WTC11 (cell line): ENCODE measurements around the gene CPEB4. TPM values are rescaled to one million over a fixed set of nuclear protein-coding genes. Genes with fewer than 3 reads are reported as not detected.

Experiments used
- ATAC-seq: fragments of 200-7000 bp; cut with Tn5 transposase; 2 replicates; pipeline ENCODE4 v1.10.0; 2021; ENCODE audit warnings: mild to moderate bottlenecking, moderate library complexity
- CTCF ChIA-PET: fragments of 300-600 bp; sonication (Branson Sonifier 250); formaldehyde crosslinking; loops from one replicate; lab custom pipeline; 2021; ENCODE audit warnings: antibody characterized with exemption; lab: Charles Lee
- POLR2A ChIA-PET: fragments of 350-600 bp; sonication (Branson Sonifier 250); formaldehyde crosslinking; loops from one replicate; lab custom pipeline; 2021; ENCODE audit warnings: antibody characterized with exemption; lab: Charles Lee
- DNase-seq: peaks from one replicate; pipeline ENCODE4 v3.0.0; 2021; ENCODE audit warnings: low spot score
- H3K27ac Mint-ChIP-seq: 2 replicates; pipeline ENCODE4 v1.8.0; 2021; ENCODE audit warnings: mixed read lengths
- H3K27me3 Mint-ChIP-seq: 2 replicates; pipeline ENCODE4 v1.8.0; 2021; ENCODE audit warnings: low read depth, mild to moderate bottlenecking, moderate library complexity, mixed read lengths
- H3K36me3 Mint-ChIP-seq: 2 replicates; pipeline ENCODE4 v1.8.0; 2021; ENCODE audit warnings: mixed read lengths
- H3K4me1 Mint-ChIP-seq: 2 replicates; pipeline ENCODE4 v1.8.0; 2022; ENCODE audit warnings: mixed read lengths
- H3K4me3 Mint-ChIP-seq: 2 replicates; pipeline ENCODE4 v1.8.0; 2021; ENCODE audit warnings: mild to moderate bottlenecking, moderate library complexity, mixed read lengths
- H3K9me3 Mint-ChIP-seq: 2 replicates; pipeline ENCODE4 v1.8.0; 2021; ENCODE audit warnings: mixed read lengths
- ATF1 ChIP-seq: sonication (generic); formaldehyde crosslinking; IDR thresholded peaks from 2 replicates; pipeline ENCODE4 v1.8.1; 2023; ENCODE audit warnings: mild to moderate bottlenecking, moderate library complexity, missing genetic modification reagents
- ELF4 ChIP-seq: sonication (generic); formaldehyde crosslinking; IDR thresholded peaks from 2 replicates; pipeline ENCODE4 v1.8.1; 2022; ENCODE audit warnings: low read depth, mild to moderate bottlenecking, moderate library complexity, missing genetic modification reagents
- EMX1 ChIP-seq: fragments of 250-450 bp; sonication (Bioruptor Pico); IDR thresholded peaks from 2 replicates; pipeline ENCODE4 v1.8.0; 2021; ENCODE audit warnings: mild to moderate bottlenecking
- ESRRA ChIP-seq: sonication (generic); formaldehyde crosslinking; IDR thresholded peaks from 2 replicates; pipeline ENCODE4 v1.8.1; 2022; ENCODE audit warnings: mild to moderate bottlenecking, missing genetic modification reagents, borderline replicate concordance
- GRHL2 ChIP-seq: fragments of 250-450 bp; sonication (Bioruptor Pico); IDR thresholded peaks from 2 replicates; pipeline ENCODE4 v1.8.0; 2022; ENCODE audit warnings: mild to moderate bottlenecking, moderate library complexity; ENCODE audit not compliant: insufficient replicate concordance, severe bottlenecking
- HMGA2 ChIP-seq: fragments of 250-450 bp; sonication (Bioruptor Pico); IDR thresholded peaks from 2 replicates; pipeline ENCODE4 v1.4.0; 2021; ENCODE audit warnings: mild to moderate bottlenecking, moderate library complexity
- JUN ChIP-seq: sonication (generic); formaldehyde crosslinking; IDR thresholded peaks from 2 replicates; pipeline ENCODE4 v1.8.0; 2023; ENCODE audit warnings: mild to moderate bottlenecking, missing genetic modification reagents
- NFE2L1 ChIP-seq: sonication (generic); formaldehyde crosslinking; IDR thresholded peaks from 2 replicates; pipeline ENCODE4 v1.8.1; 2023; ENCODE audit warnings: missing genetic modification reagents
- NR1H2 ChIP-seq: sonication (generic); formaldehyde crosslinking; IDR thresholded peaks from 2 replicates; pipeline ENCODE4 v1.9.0; 2021; ENCODE audit warnings: mild to moderate bottlenecking, moderate library complexity, missing genetic modification reagents
- OVOL2 ChIP-seq: fragments of 250-450 bp; sonication (Bioruptor Pico); IDR thresholded peaks from 2 replicates; pipeline ENCODE4 v1.9.0; 2021; ENCODE audit warnings: mild to moderate bottlenecking, borderline replicate concordance
- RORB ChIP-seq: fragments of 250-450 bp; sonication (Bioruptor Pico); IDR thresholded peaks from 2 replicates; pipeline ENCODE4 v1.9.0; 2021; ENCODE audit warnings: mild to moderate bottlenecking
- SP1 ChIP-seq: sonication (generic); formaldehyde crosslinking; conservative IDR thresholded peaks from 2 replicates; pipeline ENCODE4 v1.8.1; 2022; ENCODE audit warnings: missing genetic modification reagents
- TEAD4 ChIP-seq: sonication (generic); formaldehyde crosslinking; IDR thresholded peaks from 2 replicates; pipeline ENCODE4 v1.8.0; 2022; ENCODE audit warnings: mild to moderate bottlenecking, missing genetic modification reagents
- ZBTB21 ChIP-seq: sonication (generic); formaldehyde crosslinking; IDR thresholded peaks from 2 replicates; pipeline ENCODE4 v1.8.1; 2023; ENCODE audit warnings: mild to moderate bottlenecking, missing genetic modification reagents, borderline replicate concordance
- ZNF219 ChIP-seq: sonication (generic); formaldehyde crosslinking; IDR thresholded peaks from 2 replicates; pipeline ENCODE4 v1.8.0; 2023; ENCODE audit warnings: missing genetic modification reagents, mild to moderate bottlenecking, borderline replicate concordance
- total RNA-seq: library from RNA; stranded (reverse); gene quantifications from 3 replicates; pipeline ENCODE4 v1.2.3, GENCODE V29; 2021
- TF ChIP-seq, protein P1 (sequence below): sonication (generic); formaldehyde crosslinking; IDR thresholded peaks from 2 replicates; pipeline ENCODE4 v1.8.1; 2022; ENCODE audit warnings: low read depth, missing genetic modification reagents, borderline replicate concordance
- TF ChIP-seq, protein P2 (sequence below): sonication (generic); formaldehyde crosslinking; IDR thresholded peaks from 2 replicates; pipeline ENCODE4 v1.8.0; 2023; ENCODE audit warnings: missing genetic modification reagents
- TF ChIP-seq, protein P3 (sequence below): sonication (generic); formaldehyde crosslinking; IDR thresholded peaks from 2 replicates; pipeline ENCODE4 v1.8.0; 2022; ENCODE audit warnings: mild to moderate bottlenecking, missing genetic modification reagents
- TF ChIP-seq, protein P4 (sequence below): sonication (generic); formaldehyde crosslinking; IDR thresholded peaks from 2 replicates; pipeline ENCODE4 v1.8.1; 2022; ENCODE audit warnings: mild to moderate bottlenecking, moderate library complexity, missing genetic modification reagents
- TF ChIP-seq, protein P5 (sequence below): fragments of 200-600 bp; IDR thresholded peaks from 2 replicates; pipeline ENCODE4 v1.8.0; 2022; ENCODE audit warnings: antibody characterized with exemption
- TF ChIP-seq, protein P6 (sequence below): sonication (generic); formaldehyde crosslinking; IDR thresholded peaks from 2 replicates; pipeline ENCODE4 v1.8.0; 2022; ENCODE audit warnings: mild to moderate bottlenecking, missing genetic modification reagents

Gene CPEB4
- total RNA-seq, 1 experiment from 2014 or later, result 12.7 TPM

DNA sequence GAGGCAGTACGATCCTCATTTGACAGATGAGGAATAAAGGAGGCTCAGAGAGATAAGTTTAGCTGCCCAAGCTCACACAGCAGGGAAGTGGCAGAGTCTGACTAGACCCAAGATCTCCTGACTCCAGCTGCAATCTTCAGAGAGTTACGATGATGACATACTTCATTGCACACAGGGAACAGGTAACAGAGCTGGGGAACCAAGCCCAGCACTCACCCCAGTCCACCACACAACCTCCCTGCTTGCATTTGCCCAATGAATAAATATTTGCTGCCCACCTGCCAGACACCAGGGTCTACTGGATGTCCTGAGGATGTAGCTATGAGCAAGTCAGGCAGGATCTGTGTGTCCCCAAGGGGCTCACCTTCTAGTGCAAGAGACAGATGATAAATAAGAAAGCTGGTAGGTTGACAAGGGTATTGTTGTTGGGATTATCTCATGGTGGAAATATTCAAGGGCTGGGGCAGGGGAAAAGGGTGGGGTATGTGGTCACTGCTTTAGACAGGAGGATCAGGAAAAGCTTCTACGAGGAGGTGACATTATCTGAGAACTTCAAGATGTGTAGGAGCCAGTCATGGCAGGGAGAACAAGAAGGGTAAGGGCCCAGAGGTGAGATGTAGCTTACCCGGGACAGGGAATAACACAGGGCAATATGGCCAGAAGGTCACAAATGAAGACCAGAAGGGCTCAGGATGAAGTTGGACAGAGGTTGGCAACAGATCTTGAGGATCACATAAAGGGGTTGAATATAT lies 28.6 kb upstream of the CPEB4 start:
- DNase-seq, result no peak
- Mint-ChIP-seq H3K27me3 (no peaks in the 10 kb centered on the region), H3K36me3 (no peaks in the 10 kb centered on the region), H3K4me3 (no peak overlapping the region), H3K27ac (no peak overlapping the region), H3K4me1 (peaks cover 14% of the 10 kb centered on the region), H3K9me3 (no peaks in the 10 kb centered on the region)
- POLR2A ChIA-PET, result no interaction called here
- CTCF ChIA-PET, result interaction anchor here (0.5 to 1.1 kb wide), 3 partner anchors 21 to 278 kb away, joined by 3 to 4 read pairs (median 3); no protein-coding TSS in a partner anchor
- no peak for TF ChIP-seq RORB (CRISPR knock-in tag)
- TF ChIP-seq SP1 (CRISPR knock-in tag), result no peak
- TF ChIP-seq EMX1 (CRISPR knock-in tag), result no peak
- TF ChIP-seq OVOL2 (CRISPR knock-in tag), result no peak
- TF ChIP-seq, protein P1, sequence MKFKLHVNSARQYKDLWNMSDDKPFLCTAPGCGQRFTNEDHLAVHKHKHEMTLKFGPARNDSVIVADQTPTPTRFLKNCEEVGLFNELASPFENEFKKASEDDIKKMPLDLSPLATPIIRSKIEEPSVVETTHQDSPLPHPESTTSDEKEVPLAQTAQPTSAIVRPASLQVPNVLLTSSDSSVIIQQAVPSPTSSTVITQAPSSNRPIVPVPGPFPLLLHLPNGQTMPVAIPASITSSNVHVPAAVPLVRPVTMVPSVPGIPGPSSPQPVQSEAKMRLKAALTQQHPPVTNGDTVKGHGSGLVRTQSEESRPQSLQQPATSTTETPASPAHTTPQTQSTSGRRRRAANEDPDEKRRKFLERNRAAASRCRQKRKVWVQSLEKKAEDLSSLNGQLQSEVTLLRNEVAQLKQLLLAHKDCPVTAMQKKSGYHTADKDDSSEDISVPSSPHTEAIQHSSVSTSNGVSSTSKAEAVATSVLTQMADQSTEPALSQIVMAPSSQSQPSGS, result no peak
- TF ChIP-seq NFE2L1 (CRISPR knock-in tag), result no peak
- TF ChIP-seq ZBTB21 (CRISPR knock-in tag), result no peak
- TF ChIP-seq ELF4 (CRISPR knock-in tag), result no peak
- ATAC-seq, result no peak

DNA sequence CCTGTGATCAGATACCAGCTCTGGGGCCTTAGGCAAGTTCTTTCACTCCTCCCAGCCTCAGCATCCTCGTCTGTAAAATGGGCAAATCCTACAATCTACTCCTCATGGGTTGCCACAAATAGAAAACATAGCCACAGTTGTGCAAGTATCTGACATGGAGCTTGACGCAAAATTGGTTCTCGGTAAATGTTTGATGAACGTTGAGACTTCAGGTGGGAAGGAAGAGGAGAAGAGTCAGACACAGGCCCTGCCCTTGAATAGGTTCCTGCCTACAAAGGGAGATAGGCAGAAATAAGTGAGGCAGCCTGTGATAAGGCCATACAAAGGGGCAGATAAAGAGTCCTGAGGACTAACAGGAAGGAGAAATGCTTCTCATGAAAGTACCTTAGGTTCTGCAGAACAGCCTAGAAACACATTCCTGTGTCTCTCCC lies 26.1 kb upstream of the CPEB4 start:
- Mint-ChIP-seq H3K27me3 (no peaks in the 10 kb centered on the region), H3K4me1 (peaks cover 17% of the 10 kb centered on the region), H3K27ac (no peak overlapping the region), H3K9me3 (peaks cover under 1% of the 10 kb centered on the region)
- CTCF ChIA-PET, result no interaction called here
- TF ChIP-seq, protein P2, sequence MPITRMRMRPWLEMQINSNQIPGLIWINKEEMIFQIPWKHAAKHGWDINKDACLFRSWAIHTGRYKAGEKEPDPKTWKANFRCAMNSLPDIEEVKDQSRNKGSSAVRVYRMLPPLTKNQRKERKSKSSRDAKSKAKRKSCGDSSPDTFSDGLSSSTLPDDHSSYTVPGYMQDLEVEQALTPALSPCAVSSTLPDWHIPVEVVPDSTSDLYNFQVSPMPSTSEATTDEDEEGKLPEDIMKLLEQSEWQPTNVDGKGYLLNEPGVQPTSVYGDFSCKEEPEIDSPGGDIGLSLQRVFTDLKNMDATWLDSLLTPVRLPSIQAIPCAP (CRISPR knock-in tag), result no peak
- TF ChIP-seq ATF1 (CRISPR knock-in tag) (no peak), NR1H2 (CRISPR knock-in tag) (no peak), GRHL2 (no peak), ESRRA (CRISPR knock-in tag) (no peak), JUN (CRISPR knock-in tag) (no peak), ZNF219 (CRISPR knock-in tag) (no peak), TEAD4 (CRISPR knock-in tag) (no peak), ZBTB21 (CRISPR knock-in tag) (no peak)
- TF ChIP-seq, protein P3, sequence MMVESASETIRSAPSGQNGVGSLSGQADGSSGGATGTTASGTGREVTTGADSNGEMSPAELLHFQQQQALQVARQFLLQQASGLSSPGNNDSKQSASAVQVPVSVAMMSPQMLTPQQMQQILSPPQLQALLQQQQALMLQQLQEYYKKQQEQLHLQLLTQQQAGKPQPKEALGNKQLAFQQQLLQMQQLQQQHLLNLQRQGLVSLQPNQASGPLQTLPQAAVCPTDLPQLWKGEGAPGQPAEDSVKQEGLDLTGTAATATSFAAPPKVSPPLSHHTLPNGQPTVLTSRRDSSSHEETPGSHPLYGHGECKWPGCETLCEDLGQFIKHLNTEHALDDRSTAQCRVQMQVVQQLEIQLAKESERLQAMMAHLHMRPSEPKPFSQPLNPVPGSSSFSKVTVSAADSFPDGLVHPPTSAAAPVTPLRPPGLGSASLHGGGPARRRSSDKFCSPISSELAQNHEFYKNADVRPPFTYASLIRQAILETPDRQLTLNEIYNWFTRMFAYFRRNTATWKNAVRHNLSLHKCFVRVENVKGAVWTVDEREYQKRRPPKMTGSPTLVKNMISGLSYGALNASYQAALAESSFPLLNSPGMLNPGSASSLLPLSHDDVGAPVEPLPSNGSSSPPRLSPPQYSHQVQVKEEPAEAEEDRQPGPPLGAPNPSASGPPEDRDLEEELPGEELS, result no peak
- TF ChIP-seq, protein P4, sequence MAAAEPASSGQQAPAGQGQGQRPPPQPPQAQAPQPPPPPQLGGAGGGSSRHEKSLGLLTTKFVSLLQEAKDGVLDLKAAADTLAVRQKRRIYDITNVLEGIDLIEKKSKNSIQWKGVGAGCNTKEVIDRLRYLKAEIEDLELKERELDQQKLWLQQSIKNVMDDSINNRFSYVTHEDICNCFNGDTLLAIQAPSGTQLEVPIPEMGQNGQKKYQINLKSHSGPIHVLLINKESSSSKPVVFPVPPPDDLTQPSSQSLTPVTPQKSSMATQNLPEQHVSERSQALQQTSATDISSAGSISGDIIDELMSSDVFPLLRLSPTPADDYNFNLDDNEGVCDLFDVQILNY, result no peak
- TF ChIP-seq, all 79 proteins: peak for 0
- ATAC-seq (no peak), DNase-seq (no peak)
- Mint-ChIP-seq H3K36me3 (no peaks in the 10 kb centered on the region), H3K4me3 (no peak overlapping the region)
- POLR2A ChIA-PET, result no interaction called here

DNA sequence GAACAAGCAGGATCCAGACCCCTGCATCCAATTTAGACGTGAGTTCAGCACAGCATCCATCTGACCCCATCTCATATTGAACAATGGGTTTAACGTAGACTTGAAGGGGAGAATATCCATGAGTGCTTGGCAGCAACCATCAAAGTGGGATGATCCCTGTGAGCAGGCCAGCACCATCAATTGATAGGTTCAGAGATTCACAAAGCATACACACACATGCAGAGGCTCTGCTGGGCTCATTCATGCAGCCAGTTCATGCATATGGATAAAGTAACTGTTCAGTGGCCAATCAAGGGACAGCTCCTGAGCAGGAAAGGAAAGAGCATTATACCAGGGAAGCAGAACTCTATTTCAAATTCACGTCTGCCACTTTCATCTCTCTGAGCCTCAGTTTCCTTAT lies 24.8 kb upstream of the CPEB4 start:
- ChIA-PET CTCF (interaction anchor here (0.7 to 1.4 kb wide), 2 partner anchors 110 to 290 kb away, joined by 3 read pairs; no protein-coding TSS in a partner anchor), POLR2A (no interaction called here)
- H3K36me3 Mint-ChIP-seq, result 0 out of 2 replicates have a peak, but pooled peaks cover 2% of the 10 kb centered on the region
- no peak for DNase-seq
- H3K27me3 Mint-ChIP-seq, result peaks cover 4% of the 10 kb centered on the region; the same call in 1 of the 2 replicates
- H3K4me1 Mint-ChIP-seq, result peaks cover 17% of the 10 kb centered on the region
- no peak overlapping the region for H3K27ac Mint-ChIP-seq
- ATAC-seq, result no peak
- no peak overlapping the region for H3K4me3 Mint-ChIP-seq
- peaks cover 10% of the 10 kb centered on the region for H3K9me3 Mint-ChIP-seq
- TF ChIP-seq HMGA2, result no peak
- TF ChIP-seq, protein P5, sequence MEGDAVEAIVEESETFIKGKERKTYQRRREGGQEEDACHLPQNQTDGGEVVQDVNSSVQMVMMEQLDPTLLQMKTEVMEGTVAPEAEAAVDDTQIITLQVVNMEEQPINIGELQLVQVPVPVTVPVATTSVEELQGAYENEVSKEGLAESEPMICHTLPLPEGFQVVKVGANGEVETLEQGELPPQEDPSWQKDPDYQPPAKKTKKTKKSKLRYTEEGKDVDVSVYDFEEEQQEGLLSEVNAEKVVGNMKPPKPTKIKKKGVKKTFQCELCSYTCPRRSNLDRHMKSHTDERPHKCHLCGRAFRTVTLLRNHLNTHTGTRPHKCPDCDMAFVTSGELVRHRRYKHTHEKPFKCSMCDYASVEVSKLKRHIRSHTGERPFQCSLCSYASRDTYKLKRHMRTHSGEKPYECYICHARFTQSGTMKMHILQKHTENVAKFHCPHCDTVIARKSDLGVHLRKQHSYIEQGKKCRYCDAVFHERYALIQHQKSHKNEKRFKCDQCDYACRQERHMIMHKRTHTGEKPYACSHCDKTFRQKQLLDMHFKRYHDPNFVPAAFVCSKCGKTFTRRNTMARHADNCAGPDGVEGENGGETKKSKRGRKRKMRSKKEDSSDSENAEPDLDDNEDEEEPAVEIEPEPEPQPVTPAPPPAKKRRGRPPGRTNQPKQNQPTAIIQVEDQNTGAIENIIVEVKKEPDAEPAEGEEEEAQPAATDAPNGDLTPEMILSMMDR, result no peak
- TF ChIP-seq, protein P6, sequence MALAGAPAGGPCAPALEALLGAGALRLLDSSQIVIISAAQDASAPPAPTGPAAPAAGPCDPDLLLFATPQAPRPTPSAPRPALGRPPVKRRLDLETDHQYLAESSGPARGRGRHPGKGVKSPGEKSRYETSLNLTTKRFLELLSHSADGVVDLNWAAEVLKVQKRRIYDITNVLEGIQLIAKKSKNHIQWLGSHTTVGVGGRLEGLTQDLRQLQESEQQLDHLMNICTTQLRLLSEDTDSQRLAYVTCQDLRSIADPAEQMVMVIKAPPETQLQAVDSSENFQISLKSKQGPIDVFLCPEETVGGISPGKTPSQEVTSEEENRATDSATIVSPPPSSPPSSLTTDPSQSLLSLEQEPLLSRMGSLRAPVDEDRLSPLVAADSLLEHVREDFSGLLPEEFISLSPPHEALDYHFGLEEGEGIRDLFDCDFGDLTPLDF (CRISPR knock-in tag), result no peak
